ENCODE results near the gene PSMB9. TPM values are rescaled to one million over a fixed set of nuclear protein-coding genes. Genes with fewer than 3 reads are reported as not detected.
A peak's percentile ranks its signal among the peaks of the same experiment; 100 is the strongest.
"Not testable (repeated sequence)": the region's sequence is repeated elsewhere in the genome, so short reads cannot be mapped to it uniquely, and the experiment has no call there.

The PSMB9 gene
- total RNA-seq, 3 donors from 2014 or later: 37.4 to 108 (median 39.0) TPM

- H3K4me1 ChIP-seq (ENCODE audit: low read depth): no peaks in the 10 kb centered on the region
- no peak for TF ChIP-seq CTCF (IDR thresholded peaks at IDR 0.05)
- no peak for DNase-seq
- H3K4me3 ChIP-seq: no peak overlapping the region
- no peaks in the 10 kb centered on the region for H3K36me3 ChIP-seq (ENCODE audit: low read depth)
- intact Hi-C loops (cut with DNase I, micrococcal nuclease): no loop called here
- ATAC-seq: no peak
- no peaks in the 10 kb centered on the region for H3K9me3 ChIP-seq
These were observed 22.6 kb downstream of the PSMB9 start for GRCh38 chr6:32876603-32877002.

DNA sequence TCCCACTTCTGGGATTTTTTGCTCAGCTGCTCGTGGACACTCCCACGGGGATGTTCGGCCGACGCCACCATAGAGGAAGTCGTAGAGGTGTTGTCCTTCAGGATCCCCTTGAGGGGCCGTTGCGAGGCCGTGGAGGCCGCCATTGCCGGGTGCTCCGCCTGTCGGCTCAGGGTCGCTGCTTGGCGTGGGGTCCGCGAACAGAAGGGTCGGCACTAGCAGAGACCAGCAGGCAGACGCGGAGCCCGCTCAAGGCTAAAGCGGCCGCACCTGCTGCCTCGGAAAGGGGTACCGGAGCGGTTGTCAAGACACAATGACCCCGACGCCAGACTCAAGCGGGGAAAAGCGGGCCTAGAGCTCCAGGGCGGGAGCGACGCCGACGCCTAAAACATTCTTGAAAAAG lies 25.7 kb downstream of the PSMB9 start:
- no peak overlapping the region for H3K4me3 ChIP-seq
- H3K4me1 ChIP-seq (ENCODE audit: low read depth): no peaks in the 10 kb centered on the region
- DNase-seq (no peak), ATAC-seq (no peak)
- no peaks in the 10 kb centered on the region for H3K36me3 ChIP-seq (ENCODE audit: low read depth)
- no peak for TF ChIP-seq CTCF (IDR thresholded peaks at IDR 0.05)
- H3K9me3 ChIP-seq: no peaks in the 10 kb centered on the region
- intact Hi-C loops (cut with DNase I, micrococcal nuclease): loop anchor here in 1 of 2 donors (10.0 kb wide), 2 partner anchors 65 to 105 kb away; partner anchors contain the start of gene HLA-DMB

DNA sequence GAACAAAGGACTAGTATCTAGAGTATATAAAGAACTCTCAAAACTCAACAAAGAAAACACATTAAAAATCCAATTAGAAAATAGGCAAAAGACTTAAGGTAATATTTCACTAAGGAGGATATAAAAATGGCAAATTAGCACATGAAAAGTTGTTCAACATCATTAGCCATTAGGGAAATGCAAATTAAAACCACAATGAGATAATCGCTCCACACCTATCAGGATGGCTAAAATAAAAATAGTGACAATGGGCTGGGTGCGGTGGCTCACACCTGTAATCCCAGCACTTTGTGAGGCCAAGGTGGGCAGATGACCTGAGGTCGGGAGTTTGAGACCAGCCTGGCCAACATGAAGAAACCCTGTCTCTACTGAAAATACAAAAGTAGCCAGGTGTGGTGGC lies 27.0 kb downstream of the PSMB9 start:
- intact Hi-C loops (cut with DNase I, micrococcal nuclease): loop anchor here in 1 of 2 donors (10.0 kb wide), 2 partner anchors 64 to 104 kb away; partner anchors contain the start of gene HLA-DMB
- ATAC-seq: not testable (repeated sequence)

DNA sequence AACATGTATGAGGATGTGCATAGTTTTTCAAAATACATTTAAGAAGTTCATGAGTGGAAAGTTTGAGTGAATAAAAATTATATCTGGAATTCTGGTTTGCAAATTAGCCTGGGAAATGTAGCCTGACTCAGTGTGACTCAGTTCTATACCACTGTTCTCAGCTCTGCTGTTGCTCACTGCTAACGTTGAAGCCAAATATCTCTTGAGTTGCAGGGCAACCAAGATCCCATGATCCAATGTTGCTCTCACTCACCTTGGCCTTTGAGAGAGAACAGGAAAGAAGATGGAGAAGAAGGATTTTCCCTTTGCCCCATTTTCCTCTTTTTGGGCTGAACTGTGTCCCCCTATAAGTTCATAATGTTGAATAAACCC lies 28.9 kb downstream of the PSMB9 start:
- DNase-seq: no peak
- H3K36me3 ChIP-seq (ENCODE audit: low read depth): no peaks in the 10 kb centered on the region
- H3K4me3 ChIP-seq: no peak overlapping the region
- intact Hi-C loops (cut with DNase I, micrococcal nuclease): loop anchor here in 1 of 2 donors (10.0 kb wide), 2 partner anchors 62 to 102 kb away; partner anchors contain the start of gene HLA-DMB
- H3K4me1 ChIP-seq (ENCODE audit: low read depth): no peaks in the 10 kb centered on the region
- no peak for ATAC-seq
- H3K9me3 ChIP-seq: no peaks in the 10 kb centered on the region
- no peak for TF ChIP-seq CTCF (IDR thresholded peaks at IDR 0.05)

More for the DNA sequence above, 27.0 kb downstream of the PSMB9 start:
- not testable (repeated sequence) for H3K36me3 ChIP-seq (ENCODE audit: low read depth); H3K9me3 ChIP-seq; DNase-seq; H3K4me1 ChIP-seq (ENCODE audit: low read depth); H3K4me3 ChIP-seq

DNA sequence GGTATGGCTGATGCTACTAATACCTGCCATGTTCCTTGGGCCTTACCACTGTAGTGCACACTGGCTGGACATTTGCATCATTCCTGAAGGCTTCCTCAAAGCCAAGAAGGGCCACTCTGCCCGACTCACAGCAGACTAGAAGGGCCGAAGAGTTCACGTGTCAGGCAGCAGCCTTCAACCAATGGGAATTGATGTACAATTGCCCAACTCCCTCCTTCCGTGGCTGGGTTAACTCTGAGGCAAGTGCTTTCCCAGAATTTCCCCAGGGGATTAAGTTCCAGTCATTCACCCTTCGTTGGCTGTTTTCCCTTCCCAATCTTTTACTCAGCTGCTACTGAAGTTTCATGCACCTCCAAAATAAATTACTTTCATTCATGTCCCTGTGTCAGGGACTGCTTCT lies 29.8 kb downstream of the PSMB9 start:
- no peak for ATAC-seq
- no peak for TF ChIP-seq CTCF (IDR thresholded peaks at IDR 0.05)
- intact Hi-C loops (cut with DNase I, micrococcal nuclease): loop anchor here in 1 of 2 donors (10.0 kb wide), 2 partner anchors 61 to 101 kb away; partner anchors contain the start of gene HLA-DMB
- no peaks in the 10 kb centered on the region for H3K4me1 ChIP-seq (ENCODE audit: low read depth)
- no peak for DNase-seq
- H3K36me3 ChIP-seq (ENCODE audit: low read depth): no peaks in the 10 kb centered on the region
- no peaks in the 10 kb centered on the region for H3K9me3 ChIP-seq
- H3K4me3 ChIP-seq: no peak overlapping the region

DNA sequence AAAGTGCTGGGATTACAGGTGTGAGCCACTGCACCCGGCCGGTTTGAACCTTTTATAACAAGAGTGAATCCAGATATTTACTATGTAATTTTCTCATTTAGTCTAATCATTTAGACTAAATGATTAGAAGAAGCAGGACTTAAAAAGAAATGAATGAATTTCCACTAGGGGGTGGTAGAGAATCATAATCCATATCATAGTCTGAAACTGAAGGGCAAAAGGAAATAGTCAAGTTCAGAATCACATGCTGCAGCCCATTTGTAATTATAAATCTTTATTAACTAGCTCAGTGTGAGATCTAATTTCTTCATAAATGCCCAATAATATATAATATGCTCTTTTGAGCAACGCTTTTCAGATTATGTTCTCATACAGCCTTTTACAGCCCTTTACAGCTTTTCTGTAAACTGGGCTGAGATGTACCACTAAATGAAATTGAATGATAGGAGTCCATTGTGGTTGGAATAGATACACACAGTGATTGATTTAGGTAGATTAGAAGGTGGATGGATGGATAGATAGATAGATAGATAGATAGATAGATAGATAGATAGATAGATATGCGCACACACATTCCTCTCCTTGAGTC lies 31.8 kb downstream of the PSMB9 start:
- intact Hi-C loops (cut with DNase I, micrococcal nuclease): loop anchor here in 1 of 2 donors (10.0 kb wide), 2 partner anchors 59 to 99 kb away; partner anchors contain the start of gene HLA-DMB
- Histone ChIP-seq H3K36me3 (ENCODE audit: low read depth) (no peaks in the 10 kb centered on the region), H3K4me3 (no peak overlapping the region), H3K4me1 (ENCODE audit: low read depth) (no peaks in the 10 kb centered on the region), H3K9me3 (no peaks in the 10 kb centered on the region)
- peak; percentile 71 for ATAC-seq
- no peak for DNase-seq
- peak; percentile 10 for TF ChIP-seq CTCF (IDR thresholded peaks at IDR 0.05)

All from mucosa of descending colon (tissue), 3 donors.